Endothelial cell of umbilical vein (primary cell): ENCODE results near the gene ADARB2. TPM values are rescaled to one million over a fixed set of nuclear protein-coding genes. Genes with fewer than 3 reads are reported as not detected.

Experiments used
- BruUV-seq: library from RNA; stranded (reverse); fragments of 400-500 nt; replicated peaks from 2 replicates; lab custom pipeline; 2021; lab: Mats Ljungman, UMichigan
- CTCF ChIA-PET: fragments of 300-600, 350-600 bp; sonication (Branson Sonifier 250); formaldehyde crosslinking; loops from one replicate; lab custom pipeline; 2021; ENCODE audit warnings: antibody characterized with exemption, inconsistent platforms; lab: Charles Lee
- POLR2A ChIA-PET: fragments of 300-600, 350-600 bp; sonication (Branson Sonifier 250); formaldehyde crosslinking; loops from one replicate; lab custom pipeline; 2021; ENCODE audit warnings: antibody characterized with exemption, inconsistent platforms; lab: Charles Lee
- DNase-seq: peaks from one replicate; pipeline ENCODE4 v3.0.0-alpha.2; 2011; ENCODE audit warnings: low read depth, low spot score
- FAIRE-seq: peaks from 2 replicates; lab custom pipeline; 2011; peaks lifted over from hg19 to GRCh38; lab: Jason Lieb, UNC
- H2AFZ ChIP-seq: 2 replicates; pipeline ENCODE4 v1.6.0; 2012; ENCODE audit warnings: low read depth, low read length, control low read depth, inconsistent platforms
- H3K27ac ChIP-seq: 2 replicates; pipeline ENCODE4 v1.5.1; 2011; ENCODE audit warnings: low read depth, mild to moderate bottlenecking, control low read depth, low read length, moderate library complexity; ENCODE audit not compliant: insufficient read depth
- H3K27me3 ChIP-seq, 2 experiments: 2 replicates each; pipeline versions ENCODE4 v1.6.0 to v1.6.1; 2011; ENCODE audit warnings: low read length in 2 of 2, mixed read lengths in 1 of 2; ENCODE audit not compliant: control insufficient read depth in 2 of 2, insufficient read depth in 2 of 2
- H3K36me3 ChIP-seq, 2 experiments: 2 replicates in 1 of 2; 3 replicates in 1 of 2; pipeline ENCODE4 v1.5.1; 2011; ENCODE audit warnings: low read length in 2 of 2, mild to moderate bottlenecking in 1 of 2, moderate library complexity in 1 of 2; ENCODE audit not compliant: control insufficient read depth in 2 of 2, insufficient read depth in 2 of 2; ENCODE audit errors: extremely low read depth in 1 of 2
- H3K4me1 ChIP-seq: 3 replicates; pipeline ENCODE4 v1.5.1; 2011; ENCODE audit warnings: mild to moderate bottlenecking, low read length; ENCODE audit not compliant: control insufficient read depth, insufficient read depth; ENCODE audit errors: extremely low read depth
- H3K4me2 ChIP-seq: 2 replicates; pipeline ENCODE4 v1.6.1; 2011; ENCODE audit warnings: low read length, control low read depth, mixed read lengths; ENCODE audit not compliant: insufficient read depth
- H3K4me3 ChIP-seq, 3 experiments: fragments of 200-600 bp in 1 of 3; sonication (generic), shearing (Covaris generic) in 1 of 3; replicated peaks in 1 of 3; 2 replicates each; pipeline ENCODE4 v1.5.1; 2011 to 2016; ENCODE audit warnings: control low read depth in 3 of 3, low read length in 3 of 3, mild to moderate bottlenecking in 2 of 3, inconsistent platforms in 1 of 3, low read depth in 1 of 3, moderate library complexity in 1 of 3; ENCODE audit not compliant: insufficient read depth in 1 of 3
- H3K79me2 ChIP-seq: 2 replicates; pipeline ENCODE4 v1.6.0; 2012; ENCODE audit warnings: low read length, inconsistent platforms; ENCODE audit not compliant: control insufficient read depth, insufficient read depth
- H3K9ac ChIP-seq: replicated peaks from 2 replicates; pipeline ENCODE3; 2011; ENCODE audit warnings: low read length, control low read depth; ENCODE audit not compliant: insufficient read depth; ENCODE audit errors: extremely low read depth
- H3K9me1 ChIP-seq: replicated peaks from 3 replicates; pipeline ENCODE4 v1.6.0; 2011; ENCODE audit warnings: mild to moderate bottlenecking, low read length; ENCODE audit not compliant: control insufficient read depth, insufficient read depth; ENCODE audit errors: extremely low read depth
- H3K9me3 ChIP-seq: replicated peaks from 2 replicates; pipeline ENCODE4 v1.5.1; 2012; ENCODE audit warnings: low read length, inconsistent platforms; ENCODE audit not compliant: control insufficient read depth, insufficient read depth
- H4K20me1 ChIP-seq: replicated peaks from 2 replicates; pipeline ENCODE3; 2011; ENCODE audit warnings: mild to moderate bottlenecking, low read length; ENCODE audit not compliant: control insufficient read depth, insufficient read depth; ENCODE audit errors: extremely low read depth
- EZH2 ChIP-seq: IDR thresholded peaks from 2 replicates; pipeline ENCODE4 v1.6.1; 2012; ENCODE audit warnings: borderline replicate concordance, low read depth, mild to moderate bottlenecking, moderate library complexity, low read length, inconsistent platforms; ENCODE audit not compliant: severe bottlenecking
- FOS ChIP-seq: IDR thresholded peaks from 2 replicates; pipeline ENCODE4 v1.6.1; 2011; ENCODE audit warnings: mild to moderate bottlenecking, low read length, moderate library complexity, borderline replicate concordance; ENCODE audit not compliant: insufficient read depth
- GATA2 ChIP-seq: IDR thresholded peaks from 2 replicates; pipeline ENCODE4 v1.7.0; 2011; ENCODE audit warnings: low read depth, mild to moderate bottlenecking, moderate library complexity, mixed read lengths, low read length; ENCODE audit not compliant: insufficient read length, insufficient read depth
- JUN ChIP-seq: IDR thresholded peaks from 2 replicates; pipeline ENCODE4 v1.6.1; 2011; ENCODE audit warnings: borderline replicate concordance, low read depth; ENCODE audit not compliant: insufficient read length, insufficient read depth
- MYC ChIP-seq: IDR thresholded peaks from one replicate; pipeline ENCODE4 v1.6.1; 2011; ENCODE audit warnings: mild to moderate bottlenecking, low read depth, low read length
- POLR2A ChIP-seq: IDR thresholded peaks from 2 replicates; pipeline ENCODE4 v1.6.1; 2012; ENCODE audit warnings: low read depth, mild to moderate bottlenecking, control low read depth, low read length
- POLR2AphosphoS5 ChIP-seq: IDR thresholded peaks from 2 replicates; pipeline ENCODE4 v1.6.1; 2012; ENCODE audit warnings: low read depth, mild to moderate bottlenecking, control low read depth, low read length, moderate library complexity; ENCODE audit not compliant: insufficient read depth
- dilution Hi-C: fragments of 300-500 bp; cut with MboI; formaldehyde crosslinking; loops from one replicate; pipeline ENCODE4 v1.15.0; 2019; ENCODE audit warnings: low sequenced_read_pairs; ENCODE audit not compliant: extremely low pct_ligation_motif_present
- intact Hi-C: fragments of 100-400 bp; cut with micrococcal nuclease; formaldehyde crosslinking; loops from one replicate; pipeline ENCODE4 v1.10.0; 2022
- polyA plus RNA-seq, 4 experiments: library from polyadenylated mRNA; depleted of rRNA in 3 of 4; stranded (reverse) in 3 of 4; unstranded in 1 of 4; fragments of >200 nt; gene quantifications; 2 replicates each; pipeline versions ENCODE4 v1.2.1 to v1.2.3, GENCODE V29; 2011 to 2012; ENCODE audit warnings: missing spikeins in 1 of 4
- total RNA-seq: library from RNA; stranded (reverse); gene quantifications from 2 replicates; pipeline ENCODE4 v1.2.3, GENCODE V29; 2021
- TF ChIP-seq, protein P1 (sequence below): IDR thresholded peaks from 2 replicates; pipeline ENCODE4 v1.6.1; 2011; ENCODE audit not compliant: insufficient read depth, insufficient read length
- TF ChIP-seq, protein P2 (sequence below), 2 donors: IDR thresholded peaks; 1 replicate in 1 of 2; 2 replicates in 1 of 2; pipeline ENCODE4 v1.5.1; 2011; ENCODE audit warnings: low read length in 2 of 2, mild to moderate bottlenecking in 2 of 2, moderate library complexity in 2 of 2, control low read depth in 1 of 2, inconsistent platforms in 1 of 2, low read depth in 1 of 2; ENCODE audit not compliant: insufficient read depth in 1 of 2; ENCODE audit errors: extremely low read depth in 1 of 2

Gene ADARB2
- total and polyA plus RNA-seq, 2 donors (not counting 3 experiments of a cell fraction or from before 2014, with no cell fraction given) = not detected

- H3K9me3 ChIP-seq = peaks cover 7% of the 10 kb centered on the region
- ChIA-PET CTCF (no interaction called here), POLR2A (no interaction called here)
- FAIRE-seq (no peak), DNase-seq (no peak)
- no peaks in the 10 kb centered on the region for H3K9me1 ChIP-seq
- intact Hi-C loops (no loop called here), dilution Hi-C loops (no loop called here)
- H2AFZ ChIP-seq = no peak overlapping the region
- BruUV-seq = no TSS peak
- no peak overlapping the region for H3K4me2 ChIP-seq
- no peaks in the 10 kb centered on the region for H3K79me2 ChIP-seq
- no peaks in the 10 kb centered on the region for H3K36me3 ChIP-seq
- TF ChIP-seq MYC (no peak), EZH2 (no peak), JUN (no peak), POLR2A (no peak), GATA2 (no peak), FOS (no peak), POLR2AphosphoS5 (no peak)
- TF ChIP-seq, protein P1, sequence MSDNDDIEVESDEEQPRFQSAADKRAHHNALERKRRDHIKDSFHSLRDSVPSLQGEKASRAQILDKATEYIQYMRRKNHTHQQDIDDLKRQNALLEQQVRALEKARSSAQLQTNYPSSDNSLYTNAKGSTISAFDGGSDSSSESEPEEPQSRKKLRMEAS = no peak
- TF ChIP-seq, protein P2, sequence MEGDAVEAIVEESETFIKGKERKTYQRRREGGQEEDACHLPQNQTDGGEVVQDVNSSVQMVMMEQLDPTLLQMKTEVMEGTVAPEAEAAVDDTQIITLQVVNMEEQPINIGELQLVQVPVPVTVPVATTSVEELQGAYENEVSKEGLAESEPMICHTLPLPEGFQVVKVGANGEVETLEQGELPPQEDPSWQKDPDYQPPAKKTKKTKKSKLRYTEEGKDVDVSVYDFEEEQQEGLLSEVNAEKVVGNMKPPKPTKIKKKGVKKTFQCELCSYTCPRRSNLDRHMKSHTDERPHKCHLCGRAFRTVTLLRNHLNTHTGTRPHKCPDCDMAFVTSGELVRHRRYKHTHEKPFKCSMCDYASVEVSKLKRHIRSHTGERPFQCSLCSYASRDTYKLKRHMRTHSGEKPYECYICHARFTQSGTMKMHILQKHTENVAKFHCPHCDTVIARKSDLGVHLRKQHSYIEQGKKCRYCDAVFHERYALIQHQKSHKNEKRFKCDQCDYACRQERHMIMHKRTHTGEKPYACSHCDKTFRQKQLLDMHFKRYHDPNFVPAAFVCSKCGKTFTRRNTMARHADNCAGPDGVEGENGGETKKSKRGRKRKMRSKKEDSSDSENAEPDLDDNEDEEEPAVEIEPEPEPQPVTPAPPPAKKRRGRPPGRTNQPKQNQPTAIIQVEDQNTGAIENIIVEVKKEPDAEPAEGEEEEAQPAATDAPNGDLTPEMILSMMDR (IDR thresholded peaks at IDR 0.05; ENCODE audit: extremely low read depth in 1 of 2, insufficient read depth in 1 of 2, low read depth in 1 of 2, low read length in 2 of 2) = no peak
- no peaks in the 10 kb centered on the region for H4K20me1 ChIP-seq
- no peak overlapping the region for H3K4me3 ChIP-seq
- H3K27me3 ChIP-seq = no peaks in the 10 kb centered on the region
- no peak overlapping the region for H3K27ac ChIP-seq
- H3K9ac ChIP-seq = no peak overlapping the region
- no peaks in the 10 kb centered on the region for H3K4me1 ChIP-seq
Observed at GRCh38 chr10:1403508-1404322, 333.6 kb downstream of the ADARB2 start.
